Epithelial cell of esophagus (primary cell): Measurements from ENCODE around the gene ZCCHC24.

Source experiments
- DNase-seq: peaks from one replicate; pipeline ENCODE4 v3.0.0; 2010; ENCODE audit warnings: low read depth
- H3K4me3 ChIP-seq: 2 replicates; pipeline ENCODE4 v1.5.1; 2011; ENCODE audit warnings: mild to moderate bottlenecking, low read length, control low read depth
- TF ChIP-seq, protein P1 (sequence below): IDR thresholded peaks from 2 replicates; pipeline ENCODE4 v1.5.1; 2011; ENCODE audit warnings: low read depth, mild to moderate bottlenecking, low read length, control low read depth, inconsistent platforms; ENCODE audit not compliant: insufficient read depth; ENCODE audit errors: missing control alignments

Gene ZCCHC24

DNA sequence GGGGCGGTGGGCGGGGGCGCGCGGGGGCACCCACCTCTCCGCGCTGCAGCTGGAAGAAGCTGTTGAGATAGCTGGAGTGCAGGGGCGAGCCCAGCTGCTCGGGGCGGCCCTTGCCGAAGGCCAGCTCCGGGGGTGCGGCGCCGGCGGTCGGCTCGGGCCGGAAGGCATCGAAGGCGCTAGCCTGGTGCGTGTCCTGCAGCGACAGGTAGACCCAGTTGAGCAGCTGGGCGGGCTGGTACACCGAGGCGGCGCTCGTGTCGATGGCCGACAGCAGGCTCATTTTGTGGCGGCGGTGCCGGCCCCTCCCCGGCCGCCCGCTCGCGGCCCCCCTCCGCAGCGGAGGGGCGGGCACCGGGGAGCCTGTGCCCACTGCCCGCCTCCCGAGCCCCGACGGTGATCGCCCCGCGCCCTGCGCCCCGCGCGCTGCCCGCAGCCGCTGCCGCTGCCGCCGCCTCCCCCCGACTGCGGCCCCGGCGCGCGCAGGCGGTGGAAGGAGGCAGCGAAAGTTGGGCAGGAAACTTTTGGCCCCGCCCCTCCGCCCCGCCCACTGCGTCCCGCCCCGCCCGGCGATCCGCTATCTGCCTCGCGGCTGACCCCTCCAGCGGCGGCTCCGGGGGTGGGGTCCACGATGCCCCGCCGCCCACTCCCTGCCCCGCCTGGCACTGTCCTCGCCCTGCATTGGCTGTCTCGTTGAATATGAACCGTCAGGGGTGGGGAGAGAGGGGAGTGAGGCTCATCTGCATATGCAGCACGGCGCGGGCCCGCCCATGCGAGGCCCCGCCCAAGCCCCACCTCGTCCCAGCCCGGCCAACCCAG, at the start of gene ZCCHC24:
Gene ZCCHC24 (minus strand): TSS at position 464 of the 816 bp plus-strand sequence. CDS start 184 bp downstream, at position 280.
- H3K4me3 ChIP-seq: peak within 1 kb of the TSS; percentile 41
- peak; percentile 94 for DNase-seq
- TF ChIP-seq, protein P1, sequence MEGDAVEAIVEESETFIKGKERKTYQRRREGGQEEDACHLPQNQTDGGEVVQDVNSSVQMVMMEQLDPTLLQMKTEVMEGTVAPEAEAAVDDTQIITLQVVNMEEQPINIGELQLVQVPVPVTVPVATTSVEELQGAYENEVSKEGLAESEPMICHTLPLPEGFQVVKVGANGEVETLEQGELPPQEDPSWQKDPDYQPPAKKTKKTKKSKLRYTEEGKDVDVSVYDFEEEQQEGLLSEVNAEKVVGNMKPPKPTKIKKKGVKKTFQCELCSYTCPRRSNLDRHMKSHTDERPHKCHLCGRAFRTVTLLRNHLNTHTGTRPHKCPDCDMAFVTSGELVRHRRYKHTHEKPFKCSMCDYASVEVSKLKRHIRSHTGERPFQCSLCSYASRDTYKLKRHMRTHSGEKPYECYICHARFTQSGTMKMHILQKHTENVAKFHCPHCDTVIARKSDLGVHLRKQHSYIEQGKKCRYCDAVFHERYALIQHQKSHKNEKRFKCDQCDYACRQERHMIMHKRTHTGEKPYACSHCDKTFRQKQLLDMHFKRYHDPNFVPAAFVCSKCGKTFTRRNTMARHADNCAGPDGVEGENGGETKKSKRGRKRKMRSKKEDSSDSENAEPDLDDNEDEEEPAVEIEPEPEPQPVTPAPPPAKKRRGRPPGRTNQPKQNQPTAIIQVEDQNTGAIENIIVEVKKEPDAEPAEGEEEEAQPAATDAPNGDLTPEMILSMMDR: no peak

GRCh38 chr10:79493806-79494205, 48.4 kb upstream of the ZCCHC24 start:
- H3K4me3 ChIP-seq: no peak overlapping the region
- DNase-seq: no peak
- TF ChIP-seq, protein P1: no peak

- no peak overlapping the region for H3K4me3 ChIP-seq
- DNase-seq: no peak
- TF ChIP-seq, protein P1: no peak
These were observed 47.4 kb upstream of the ZCCHC24 start for GRCh38 chr10:79492839-79493238.

DNA sequence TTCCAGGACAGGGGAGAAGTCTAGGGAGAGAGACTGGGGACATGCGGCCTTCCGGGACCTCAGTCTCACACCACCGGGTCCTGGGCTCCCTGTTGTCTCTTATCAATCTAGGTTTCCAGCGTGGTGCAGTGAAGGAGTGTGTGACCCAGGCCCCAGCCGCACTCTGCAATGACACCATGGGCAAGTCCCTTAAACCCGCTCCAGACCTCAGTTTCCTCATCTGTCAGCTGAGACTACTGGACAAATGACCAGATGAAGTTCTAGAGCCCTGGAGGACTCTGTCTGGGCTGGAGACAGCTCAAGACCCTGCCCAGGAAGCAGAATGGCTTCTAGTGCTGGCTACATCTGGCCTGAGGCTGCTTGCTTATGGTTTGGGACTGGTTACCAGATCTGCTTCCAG, 46.8 kb upstream of the ZCCHC24 start:
- TF ChIP-seq, protein P1: no peak

DNA sequence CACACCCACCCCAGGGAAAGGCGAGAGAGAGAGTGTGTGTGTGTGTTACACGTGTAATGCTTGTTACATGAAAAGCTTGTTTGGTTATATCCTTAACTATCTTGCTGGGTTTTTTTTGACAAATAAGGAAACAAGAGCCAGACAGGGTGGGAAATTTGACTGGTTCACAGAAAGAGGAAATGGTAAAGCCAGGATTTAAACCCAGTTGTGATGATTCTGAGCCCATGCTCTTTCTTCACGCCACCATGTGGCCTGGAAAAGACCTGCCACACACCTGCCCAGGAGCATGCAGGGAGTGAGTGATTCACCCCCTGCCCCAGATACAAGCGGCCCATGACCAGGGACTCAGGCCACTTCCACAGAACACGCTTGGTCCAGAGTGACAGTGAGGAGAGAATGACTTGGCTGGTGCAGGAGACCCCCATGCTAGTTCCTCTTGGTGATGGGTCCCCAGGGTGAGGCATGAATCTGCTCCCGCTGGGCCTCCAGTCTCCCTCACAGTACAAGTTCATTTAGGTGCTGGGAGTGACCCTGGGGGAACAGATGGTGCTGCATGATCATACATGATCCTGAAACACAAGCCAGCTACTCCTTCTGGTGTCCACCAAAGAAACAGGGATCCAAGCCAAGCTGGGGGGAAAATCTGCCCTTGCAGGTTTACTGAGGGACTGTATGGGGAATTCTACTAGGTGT, 45.9 kb upstream of the ZCCHC24 start:
- H3K4me3 ChIP-seq: no peak overlapping the region
- DNase-seq: peak; percentile 14

More for the DNA sequence above, 46.8 kb upstream of the ZCCHC24 start:
- no peak for DNase-seq
- H3K4me3 ChIP-seq: no peak overlapping the region

DNA sequence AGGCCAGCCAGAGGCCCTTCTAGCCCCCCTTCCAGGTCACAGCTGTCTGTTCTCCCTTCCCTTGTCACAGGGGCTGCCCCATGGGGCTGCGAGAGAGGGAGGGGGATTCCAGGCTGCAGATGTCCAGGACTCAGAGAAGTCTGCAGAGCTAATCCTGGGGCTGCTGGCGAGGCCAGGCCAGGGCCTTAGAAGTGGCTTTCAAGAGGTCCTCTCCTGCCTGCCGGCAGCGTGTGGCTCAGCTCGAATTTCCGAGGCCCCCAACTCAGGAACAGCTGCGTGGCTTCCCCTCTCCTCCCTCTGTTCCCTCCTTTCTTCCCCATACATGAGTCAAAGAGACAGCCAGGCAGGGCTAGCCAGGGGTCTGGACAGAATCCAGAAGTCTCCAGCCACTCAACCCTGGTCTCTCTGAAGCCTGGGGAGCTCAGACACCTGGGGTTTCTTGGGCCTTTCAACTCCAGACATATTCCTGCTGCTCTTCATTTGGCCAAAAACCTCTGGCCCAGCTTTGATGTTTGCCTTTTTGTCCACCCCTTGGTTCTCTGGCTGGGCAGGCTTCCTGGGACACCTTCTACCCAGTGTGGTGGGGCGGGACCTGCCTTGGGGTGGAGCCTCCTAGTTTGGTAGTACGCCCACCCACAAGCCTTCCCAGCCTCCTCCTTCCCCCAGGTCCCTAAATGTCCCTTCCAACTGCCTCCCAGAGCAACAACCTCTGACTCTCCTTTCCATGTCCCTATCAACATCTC, 45.1 kb upstream of the ZCCHC24 start:
- H3K4me3 ChIP-seq: no peak overlapping the region
- TF ChIP-seq, protein P1: no peak
- DNase-seq: no peak

More for the DNA sequence above, 45.9 kb upstream of the ZCCHC24 start:
- TF ChIP-seq, protein P1: no peak
